ENCODE results near the gene DAD1. TPM values are rescaled to one million over a fixed set of nuclear protein-coding genes. Genes with fewer than 3 reads are reported as not detected.

Gene DAD1
- total RNA-seq, 1 donor from 2014 or later, result 223 TPM

DNA sequence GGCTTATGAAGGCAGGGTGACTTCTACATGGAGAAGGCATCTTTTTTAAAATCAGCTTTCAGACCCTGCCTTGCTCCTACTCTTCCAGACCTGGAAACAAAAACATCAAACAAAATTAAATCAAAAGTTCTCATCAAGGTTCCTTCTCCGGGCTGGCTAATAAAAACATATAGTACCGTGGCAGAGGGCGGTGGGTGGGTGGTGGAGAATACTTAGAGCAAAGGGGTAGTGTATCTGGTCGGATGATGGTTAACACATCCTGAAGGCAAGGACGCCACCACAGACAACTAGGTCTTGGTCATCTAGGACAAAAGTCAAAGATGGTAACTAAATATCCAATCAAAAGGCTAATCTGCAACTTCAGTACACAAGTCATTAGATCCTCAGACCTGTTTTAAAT, 1.8 kb downstream of the DAD1 start:
- H3K36me3 Mint-ChIP-seq (ENCODE audit: unreplicated experiment), result peaks cover 12% of the 10 kb centered on the region
- no peaks in the 10 kb centered on the region for H3K9me3 Mint-ChIP-seq (ENCODE audit: unreplicated experiment)
- TF ChIP-seq, protein P1, sequence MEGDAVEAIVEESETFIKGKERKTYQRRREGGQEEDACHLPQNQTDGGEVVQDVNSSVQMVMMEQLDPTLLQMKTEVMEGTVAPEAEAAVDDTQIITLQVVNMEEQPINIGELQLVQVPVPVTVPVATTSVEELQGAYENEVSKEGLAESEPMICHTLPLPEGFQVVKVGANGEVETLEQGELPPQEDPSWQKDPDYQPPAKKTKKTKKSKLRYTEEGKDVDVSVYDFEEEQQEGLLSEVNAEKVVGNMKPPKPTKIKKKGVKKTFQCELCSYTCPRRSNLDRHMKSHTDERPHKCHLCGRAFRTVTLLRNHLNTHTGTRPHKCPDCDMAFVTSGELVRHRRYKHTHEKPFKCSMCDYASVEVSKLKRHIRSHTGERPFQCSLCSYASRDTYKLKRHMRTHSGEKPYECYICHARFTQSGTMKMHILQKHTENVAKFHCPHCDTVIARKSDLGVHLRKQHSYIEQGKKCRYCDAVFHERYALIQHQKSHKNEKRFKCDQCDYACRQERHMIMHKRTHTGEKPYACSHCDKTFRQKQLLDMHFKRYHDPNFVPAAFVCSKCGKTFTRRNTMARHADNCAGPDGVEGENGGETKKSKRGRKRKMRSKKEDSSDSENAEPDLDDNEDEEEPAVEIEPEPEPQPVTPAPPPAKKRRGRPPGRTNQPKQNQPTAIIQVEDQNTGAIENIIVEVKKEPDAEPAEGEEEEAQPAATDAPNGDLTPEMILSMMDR (IDR thresholded peaks at IDR 0.05), result no peak
- peak overlapping the region; percentile 100 for H3K27ac Mint-ChIP-seq (ENCODE audit: unreplicated experiment)
- H3K27me3 Mint-ChIP-seq (ENCODE audit: unreplicated experiment), result peaks cover 5% of the 10 kb centered on the region
- peak overlapping the region; percentile 97 for H3K4me3 Mint-ChIP-seq (ENCODE audit: unreplicated experiment)
- peaks cover 53% of the 10 kb centered on the region for H3K4me1 Mint-ChIP-seq (ENCODE audit: unreplicated experiment)
- DNase-seq (ENCODE audit: extremely low spot score, unreplicated experiment), result no peak

DNA sequence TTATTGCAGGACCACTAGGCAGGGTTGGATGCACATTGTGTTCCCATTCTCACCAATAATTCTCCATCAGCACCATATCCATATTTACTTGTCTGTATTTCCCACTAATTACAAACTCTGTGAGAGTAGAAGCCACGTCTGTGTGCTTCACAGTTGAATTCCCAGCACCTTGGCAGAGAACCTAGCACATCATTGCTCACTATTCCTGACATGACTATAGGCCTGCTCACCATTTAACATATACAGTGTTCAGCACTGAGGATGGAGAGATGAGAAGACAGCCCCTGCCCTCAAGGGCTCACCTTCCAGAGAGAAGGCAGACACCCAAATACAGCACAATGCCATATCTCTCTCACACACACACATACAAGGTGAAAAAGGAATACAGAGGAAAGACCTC, 5.0 kb downstream of the DAD1 start:
- TF ChIP-seq, protein P1 (IDR thresholded peaks at IDR 0.05), result no peak
- Mint-ChIP-seq H3K27me3 (ENCODE audit: unreplicated experiment) (no peaks in the 10 kb centered on the region), H3K4me1 (ENCODE audit: unreplicated experiment) (peaks cover 48% of the 10 kb centered on the region), H3K27ac (ENCODE audit: unreplicated experiment) (peak overlapping the region; percentile 43), H3K36me3 (ENCODE audit: unreplicated experiment) (peaks cover 12% of the 10 kb centered on the region), H3K4me3 (ENCODE audit: unreplicated experiment) (no peak overlapping the region), H3K9me3 (ENCODE audit: unreplicated experiment) (no peaks in the 10 kb centered on the region)
- no peak for DNase-seq (ENCODE audit: extremely low spot score, unreplicated experiment)

DNA sequence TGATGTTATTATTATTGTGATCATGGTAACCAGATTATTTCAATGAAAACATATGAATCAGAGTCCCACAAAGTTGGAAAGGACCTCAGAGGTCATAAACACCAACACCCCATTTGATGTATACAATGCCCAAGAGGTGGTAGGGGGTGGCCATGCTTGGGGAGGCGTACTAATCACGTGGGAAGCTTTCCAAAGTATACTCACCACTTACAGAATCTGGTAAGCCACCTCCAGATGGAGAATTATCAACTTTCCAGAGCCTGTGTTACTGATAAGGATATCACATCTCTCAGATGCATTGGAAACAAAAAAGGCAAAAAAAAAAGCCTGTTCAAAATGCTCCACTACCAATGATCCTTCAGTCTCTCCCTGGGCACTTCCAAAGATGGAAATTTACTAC, 8.4 kb downstream of the DAD1 start:
- Mint-ChIP-seq H3K27me3 (ENCODE audit: unreplicated experiment) (no peaks in the 10 kb centered on the region), H3K9me3 (ENCODE audit: unreplicated experiment) (no peaks in the 10 kb centered on the region), H3K36me3 (ENCODE audit: unreplicated experiment) (peaks cover 3% of the 10 kb centered on the region), H3K4me1 (ENCODE audit: unreplicated experiment) (peaks cover 23% of the 10 kb centered on the region), H3K4me3 (ENCODE audit: unreplicated experiment) (no peak overlapping the region), H3K27ac (ENCODE audit: unreplicated experiment) (peak overlapping the region; percentile 11)
- TF ChIP-seq, protein P1 (IDR thresholded peaks at IDR 0.05), result no peak
- no peak for DNase-seq (ENCODE audit: extremely low spot score, unreplicated experiment)

DNA sequence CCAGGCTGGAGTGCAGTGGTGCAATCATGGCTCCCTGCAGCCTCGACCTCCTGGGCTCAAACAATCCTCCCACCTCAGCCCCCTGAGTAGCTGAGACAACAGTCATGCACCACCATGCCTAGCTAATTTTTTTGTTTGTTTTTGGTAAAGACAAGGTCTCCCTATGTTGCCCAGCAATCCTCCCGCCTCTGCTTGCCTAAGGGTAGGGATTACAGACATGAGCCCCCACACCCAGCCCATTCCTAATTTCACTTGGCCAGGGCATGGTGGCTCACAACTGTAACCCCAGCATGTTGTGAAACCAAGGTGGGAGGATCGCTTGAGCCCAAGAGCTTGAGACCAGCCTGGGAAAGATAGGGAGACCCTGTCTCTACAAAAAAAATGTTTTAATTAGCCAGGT, 9.1 kb downstream of the DAD1 start:
- H3K27ac Mint-ChIP-seq (ENCODE audit: unreplicated experiment), result peak overlapping the region; percentile 8
- peaks cover 15% of the 10 kb centered on the region for H3K4me1 Mint-ChIP-seq (ENCODE audit: unreplicated experiment)
- no peaks in the 10 kb centered on the region for H3K27me3 Mint-ChIP-seq (ENCODE audit: unreplicated experiment)
- no peak for DNase-seq (ENCODE audit: extremely low spot score, unreplicated experiment)
- H3K4me3 Mint-ChIP-seq (ENCODE audit: unreplicated experiment), result no peak overlapping the region
- peaks cover 2% of the 10 kb centered on the region for H3K36me3 Mint-ChIP-seq (ENCODE audit: unreplicated experiment)
- TF ChIP-seq, protein P1 (IDR thresholded peaks at IDR 0.05), result no peak
- no peaks in the 10 kb centered on the region for H3K9me3 Mint-ChIP-seq (ENCODE audit: unreplicated experiment)

DNA sequence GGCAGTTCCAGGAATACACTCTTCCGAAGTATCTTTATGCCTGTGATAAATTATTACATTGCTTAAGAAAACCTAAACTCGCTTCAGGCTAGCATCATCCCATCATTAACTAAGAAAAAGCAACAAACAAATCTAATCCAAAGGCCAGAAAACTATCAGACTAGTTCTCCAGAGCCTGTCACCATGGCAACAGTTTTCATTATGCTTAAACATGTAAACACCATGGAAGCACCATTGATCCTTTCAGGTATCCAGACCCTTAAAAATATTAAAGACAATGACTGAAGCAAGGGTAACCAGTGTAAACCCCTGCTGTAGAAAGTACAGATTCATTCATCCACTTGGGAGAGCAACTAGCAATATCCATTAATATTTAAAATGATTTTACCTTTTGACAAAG, 9.8 kb downstream of the DAD1 start:
- Mint-ChIP-seq H3K27me3 (ENCODE audit: unreplicated experiment) (no peaks in the 10 kb centered on the region), H3K36me3 (ENCODE audit: unreplicated experiment) (peaks cover 9% of the 10 kb centered on the region), H3K4me3 (ENCODE audit: unreplicated experiment) (no peak overlapping the region), H3K9me3 (ENCODE audit: unreplicated experiment) (no peaks in the 10 kb centered on the region), H3K27ac (ENCODE audit: unreplicated experiment) (peak overlapping the region; percentile 36), H3K4me1 (ENCODE audit: unreplicated experiment) (peaks cover 9% of the 10 kb centered on the region)
- DNase-seq (ENCODE audit: extremely low spot score, unreplicated experiment), result no peak
- TF ChIP-seq, protein P1 (IDR thresholded peaks at IDR 0.05), result no peak
